HCT116 (cell line): Measurements from ENCODE around the gene CCM2L.
A peak's percentile ranks its signal among the peaks of the same experiment; 100 is the strongest.

ENCODE experiments used
- CBX3 ChIP-seq: IDR thresholded peaks from 2 replicates; pipeline ENCODE4 v1.6.1; 2012; ENCODE audit warnings: low read depth
- EZH2 ChIP-seq: fragments of 200-600 bp; sonication (generic); IDR thresholded peaks from 2 replicates; pipeline ENCODE4 v1.6.1; 2017; ENCODE audit warnings: antibody characterized with exemption, mixed run types
- POLR2AphosphoS5 ChIP-seq: IDR thresholded peaks from 2 replicates; pipeline ENCODE4 v1.6.1; 2011; ENCODE audit warnings: mild to moderate bottlenecking, low read depth, low read length, moderate library complexity
- ZNF274 ChIP-seq: fragments of 200-500 bp; sonication (Bioruptor generic); IDR thresholded peaks from 2 replicates; pipeline ENCODE4 v1.6.1; 2014; ENCODE audit warnings: mild to moderate bottlenecking, low read depth, low read length, inconsistent platforms
- TF ChIP-seq, protein P1 (sequence below), 3 experiments: fragments of 200-600 bp in 1 of 3; sonication (generic) in 1 of 3; IDR thresholded peaks in 2 of 3; conservative IDR thresholded peaks in 1 of 3; 2 replicates each; pipeline ENCODE4 v1.5.1; 2012 to 2017; ENCODE audit warnings: low read depth in 2 of 3, low read length in 2 of 3, antibody characterized with exemption in 1 of 3, borderline replicate concordance in 1 of 3, control low read depth in 1 of 3, mild to moderate bottlenecking in 1 of 3, mixed read lengths in 1 of 3, mixed run types in 1 of 3, moderate library complexity in 1 of 3; ENCODE audit not compliant: insufficient read depth in 1 of 3

DNA sequence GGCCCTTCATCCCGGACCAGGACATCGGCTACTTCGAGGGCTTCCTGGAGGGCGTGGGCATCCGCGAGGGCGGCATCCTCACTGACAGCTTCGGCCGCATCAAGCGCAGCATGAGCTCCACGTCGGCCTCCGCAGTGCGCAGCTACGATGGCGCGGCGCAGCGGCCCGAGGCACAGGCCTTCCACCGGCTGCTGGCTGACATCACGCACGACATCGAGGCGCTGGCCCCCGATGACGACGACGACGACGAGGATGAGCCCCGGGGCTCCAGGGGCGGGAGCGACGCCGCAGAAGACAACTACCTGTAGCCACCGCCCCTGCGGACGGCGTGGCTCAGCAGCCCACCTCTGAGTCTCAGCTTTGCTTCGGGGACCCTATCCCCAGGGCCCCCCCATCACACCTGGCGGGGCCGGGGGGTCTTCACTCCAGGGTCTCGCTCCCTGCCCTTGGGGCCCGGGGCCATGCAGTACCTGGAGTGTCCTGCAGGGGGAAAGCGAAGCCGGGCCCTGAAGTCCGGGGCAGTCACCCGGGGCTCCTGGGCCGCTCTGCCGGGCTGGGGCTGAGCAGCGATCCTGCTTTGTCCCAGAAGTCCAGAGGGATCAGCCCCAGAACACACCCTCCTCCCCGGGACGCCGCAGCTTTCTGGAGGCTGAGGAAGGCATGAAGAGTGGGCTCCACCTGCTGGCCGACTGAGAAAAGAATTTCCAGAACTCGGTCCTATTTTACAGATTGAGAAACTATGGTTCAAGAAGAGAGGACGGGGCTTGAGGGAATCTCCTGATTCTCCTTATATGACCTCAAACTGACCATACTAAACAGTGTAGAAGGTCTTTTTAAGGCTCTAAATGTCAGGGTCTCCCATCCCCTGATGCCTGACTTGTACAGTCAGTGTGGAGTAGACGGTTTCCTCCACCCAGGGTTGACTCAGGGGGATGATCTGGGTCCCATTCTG lies 21.0 kb downstream of the CCM2L start:
- TF ChIP-seq EZH2 (no peak), POLR2AphosphoS5 (no peak), CBX3 (no peak), ZNF274 (no peak)
- TF ChIP-seq, protein P1, sequence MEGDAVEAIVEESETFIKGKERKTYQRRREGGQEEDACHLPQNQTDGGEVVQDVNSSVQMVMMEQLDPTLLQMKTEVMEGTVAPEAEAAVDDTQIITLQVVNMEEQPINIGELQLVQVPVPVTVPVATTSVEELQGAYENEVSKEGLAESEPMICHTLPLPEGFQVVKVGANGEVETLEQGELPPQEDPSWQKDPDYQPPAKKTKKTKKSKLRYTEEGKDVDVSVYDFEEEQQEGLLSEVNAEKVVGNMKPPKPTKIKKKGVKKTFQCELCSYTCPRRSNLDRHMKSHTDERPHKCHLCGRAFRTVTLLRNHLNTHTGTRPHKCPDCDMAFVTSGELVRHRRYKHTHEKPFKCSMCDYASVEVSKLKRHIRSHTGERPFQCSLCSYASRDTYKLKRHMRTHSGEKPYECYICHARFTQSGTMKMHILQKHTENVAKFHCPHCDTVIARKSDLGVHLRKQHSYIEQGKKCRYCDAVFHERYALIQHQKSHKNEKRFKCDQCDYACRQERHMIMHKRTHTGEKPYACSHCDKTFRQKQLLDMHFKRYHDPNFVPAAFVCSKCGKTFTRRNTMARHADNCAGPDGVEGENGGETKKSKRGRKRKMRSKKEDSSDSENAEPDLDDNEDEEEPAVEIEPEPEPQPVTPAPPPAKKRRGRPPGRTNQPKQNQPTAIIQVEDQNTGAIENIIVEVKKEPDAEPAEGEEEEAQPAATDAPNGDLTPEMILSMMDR (IDR thresholded peaks at IDR 0.05 in 2 of 3, conservative IDR thresholded peaks at IDR 0.05 in 1 of 3; ENCODE audit: borderline replicate concordance in 1 of 3, insufficient read depth in 1 of 3, low read depth in 2 of 3, low read length in 2 of 3), result peak; percentile 92 to 99 (median 95)
